Mesendoderm (in vitro differentiated cells): ENCODE data around the gene LRRC15.
A peak's percentile ranks its signal among the peaks of the same experiment; 100 is the strongest.

Source experiments
- DNase-seq: peaks from one replicate; pipeline ENCODE4 v3.0.0; 2013
- H2AK5ac ChIP-seq: 2 replicates; pipeline ENCODE4 v1.6.1; 2013; ENCODE audit warnings: low read length, inconsistent platforms
- H2BK120ac ChIP-seq: 2 replicates; pipeline ENCODE4 v1.6.1; 2013; ENCODE audit warnings: low read depth, mild to moderate bottlenecking, low read length, moderate library complexity, mixed read lengths
- H2BK15ac ChIP-seq: replicated peaks from 2 replicates; pipeline ENCODE4 v1.6.1; 2013; ENCODE audit warnings: low read depth, mild to moderate bottlenecking, moderate library complexity
- H2BK5ac ChIP-seq: 2 replicates; pipeline ENCODE4 v1.6.1; 2013; ENCODE audit warnings: low read length, inconsistent platforms
- H3K18ac ChIP-seq: 2 replicates; pipeline ENCODE4 v1.6.1; 2013; ENCODE audit warnings: mild to moderate bottlenecking, low read length, mixed read lengths
- H3K23ac ChIP-seq: one replicate; pipeline ENCODE4 v1.6.1; 2013; ENCODE audit warnings: low read length
- H3K27ac ChIP-seq: 2 replicates; pipeline ENCODE4 v1.5.1; 2013; ENCODE audit warnings: low read depth, mild to moderate bottlenecking, inconsistent platforms, low read length, moderate library complexity
- H3K27me3 ChIP-seq: 2 replicates; pipeline ENCODE4 v1.6.1; 2013; ENCODE audit warnings: low read length, control low read depth, mild to moderate bottlenecking, inconsistent platforms; ENCODE audit not compliant: insufficient read depth, poor library complexity
- H3K36me3 ChIP-seq: 2 replicates; pipeline ENCODE4 v1.6.1; 2013; ENCODE audit warnings: low read length, inconsistent platforms; ENCODE audit not compliant: control insufficient read depth, insufficient read depth
- H3K4ac ChIP-seq: one replicate; pipeline ENCODE4 v1.6.1; 2013; ENCODE audit warnings: low read depth, mild to moderate bottlenecking, low read length, moderate library complexity
- H3K4me1 ChIP-seq: 2 replicates; pipeline ENCODE4 v1.6.1; 2013; ENCODE audit warnings: low read depth, low read length, inconsistent platforms; ENCODE audit not compliant: control insufficient read depth
- H3K4me2 ChIP-seq: 2 replicates; pipeline ENCODE4 v1.6.1; 2013; ENCODE audit warnings: low read length
- H3K4me3 ChIP-seq: 2 replicates; pipeline ENCODE4 v1.5.1; 2013; ENCODE audit warnings: mild to moderate bottlenecking, low read length
- H3K56ac ChIP-seq: one replicate; pipeline ENCODE4 v1.6.1; 2013; ENCODE audit warnings: low read length
- H3K79me1 ChIP-seq: 2 replicates; pipeline ENCODE4 v1.6.1; 2013; ENCODE audit warnings: low read length, inconsistent platforms
- H3K79me2 ChIP-seq: 2 replicates; pipeline ENCODE4 v1.6.1; 2013; ENCODE audit warnings: mild to moderate bottlenecking, low read length; ENCODE audit not compliant: control insufficient read depth, insufficient read depth
- H3K9ac ChIP-seq: 2 replicates; pipeline ENCODE4 v1.6.1; 2013; ENCODE audit warnings: low read length, inconsistent platforms
- H4K5ac ChIP-seq: one replicate; pipeline ENCODE4 v1.6.1; 2013; ENCODE audit warnings: low read length
- H4K8ac ChIP-seq: one replicate; pipeline ENCODE4 v1.6.1; 2013; ENCODE audit warnings: low read depth, mild to moderate bottlenecking, control low read depth, low read length, moderate library complexity
- WGBS: extraction: QIAGEN DNeasy Blood & Tissue Kit; methylation state at CpG from one replicate; pipeline ENCODE4 v1.1.7; 2013; ENCODE audit warnings: low lambda C conversion rate, missing lambda C conversion rate; ENCODE audit not compliant: insufficient coverage; ENCODE audit errors: extremely low coverage; 5-methylcytosine and 5-hydroxymethylcytosine counted together

LRRC15 gene

DNA sequence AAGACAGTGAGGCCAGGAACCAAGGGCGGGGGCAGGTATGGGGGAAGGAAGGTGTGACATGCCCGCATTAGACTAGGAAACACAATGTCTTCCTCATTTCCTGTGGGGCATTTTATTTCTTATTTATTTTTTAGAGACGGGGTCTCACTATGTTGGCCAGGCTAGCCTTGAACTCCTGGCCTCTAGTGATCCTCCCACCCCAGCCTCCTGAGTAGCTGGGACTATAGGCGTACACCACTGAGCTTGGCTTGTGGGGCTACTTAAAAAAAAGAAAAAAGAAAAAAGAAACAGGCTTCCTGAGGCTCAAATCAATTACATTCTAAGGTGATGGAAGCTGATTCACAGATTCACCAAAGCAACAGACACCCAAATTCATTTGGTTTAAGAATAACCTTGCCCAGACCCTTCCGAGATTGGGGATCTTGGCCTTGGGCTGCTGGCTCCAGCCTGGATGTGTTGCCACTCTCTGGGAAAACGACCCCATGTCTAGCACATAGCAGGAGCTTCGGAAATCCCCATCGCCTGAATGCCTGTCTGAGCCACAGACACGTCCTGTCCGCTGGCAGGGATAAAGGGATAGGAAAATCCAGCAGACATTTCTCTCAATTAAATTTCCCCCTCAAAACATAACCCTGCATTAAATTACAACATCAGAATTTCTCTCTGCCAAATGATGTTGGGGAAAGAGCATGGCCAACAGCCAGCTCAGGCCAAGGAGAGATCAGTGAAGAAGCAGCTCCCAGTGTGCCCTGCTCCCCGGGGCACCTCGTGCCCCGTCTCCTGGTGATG lies 31.4 kb downstream of the LRRC15 start:
- Histone ChIP-seq H3K27ac (no peak overlapping the region), H3K4me2 (no peak overlapping the region), H3K4ac (no peak overlapping the region), H2BK15ac (no peak overlapping the region), H2BK120ac (no peak overlapping the region), H2BK5ac (no peak overlapping the region), H4K8ac (no peak overlapping the region), H3K56ac (peak overlapping the region; percentile 47), H4K5ac (no peak overlapping the region), H3K9ac (no peak overlapping the region), H3K18ac (peak overlapping the region; percentile 61), H3K27me3 (no peaks in the 10 kb centered on the region), H2AK5ac (no peak overlapping the region), H3K4me3 (no peak overlapping the region), H3K36me3 (no peaks in the 10 kb centered on the region), H3K79me2 (no peaks in the 10 kb centered on the region), H3K23ac (no peak overlapping the region), H3K79me1 (no peaks in the 10 kb centered on the region), H3K4me1 (peaks cover under 1% of the 10 kb centered on the region)
- DNase-seq: peak; percentile 51
- WGBS: no CpG with 5 or more reads among the region's 13 CpGs

DNA sequence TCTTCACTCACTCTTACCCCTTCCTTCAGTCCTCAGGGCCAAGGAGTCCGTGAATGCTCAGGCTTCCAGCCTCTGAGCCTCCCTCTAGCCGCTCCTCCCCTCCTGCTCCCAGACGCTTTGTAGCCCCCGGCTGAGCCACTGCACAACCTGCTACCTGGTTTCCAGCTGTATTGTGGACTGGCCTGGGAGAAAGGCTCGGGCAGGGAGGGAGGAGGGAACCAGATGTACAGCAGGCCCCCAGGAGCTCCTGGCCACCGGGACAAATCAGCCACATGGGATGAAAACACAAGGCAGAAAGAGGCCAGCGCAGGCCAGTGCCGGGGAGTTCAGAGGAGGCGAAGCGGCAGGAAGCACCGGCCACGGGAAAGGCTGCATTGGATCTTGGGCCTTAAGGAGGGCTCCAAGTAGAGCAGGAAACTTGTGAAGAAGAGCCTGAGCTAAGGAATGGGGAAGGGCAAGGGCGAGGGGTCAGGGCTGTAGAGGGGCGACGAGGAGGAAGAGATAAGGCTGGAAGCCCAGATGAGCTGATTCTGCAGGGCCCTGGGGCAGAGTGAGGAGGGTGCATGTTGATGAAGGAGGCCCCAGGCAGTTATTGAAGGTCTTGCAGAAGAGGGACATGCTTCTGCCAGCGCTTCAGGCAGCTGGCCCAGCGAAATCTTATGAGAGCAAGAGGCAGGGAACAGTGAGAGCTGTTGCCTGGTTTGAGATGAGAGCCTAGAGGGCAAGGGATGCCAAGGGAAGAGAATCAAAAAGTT lies 32.8 kb downstream of the LRRC15 start:
- no peaks in the 10 kb centered on the region for H3K36me3 ChIP-seq
- H4K5ac ChIP-seq: no peak overlapping the region
- H2AK5ac ChIP-seq: no peak overlapping the region
- no peak overlapping the region for H4K8ac ChIP-seq
- H3K79me1 ChIP-seq: no peaks in the 10 kb centered on the region
- H3K9ac ChIP-seq: no peak overlapping the region
- H3K4me2 ChIP-seq: no peak overlapping the region
- no peak overlapping the region for H3K18ac ChIP-seq
- DNase-seq: no peak
- H3K56ac ChIP-seq: peak overlapping the region; percentile 52
- no CpG with 5 or more reads among the region's 17 CpGs for WGBS
- H3K4me3 ChIP-seq: no peak overlapping the region
- no peaks in the 10 kb centered on the region for H3K79me2 ChIP-seq
- H3K4me1 ChIP-seq: peaks cover 2% of the 10 kb centered on the region
- H3K27ac ChIP-seq: no peak overlapping the region
- no peak overlapping the region for H3K23ac ChIP-seq
- H3K27me3 ChIP-seq: no peaks in the 10 kb centered on the region
- H2BK15ac ChIP-seq: no peak overlapping the region
- H3K4ac ChIP-seq: no peak overlapping the region
- H2BK5ac ChIP-seq: no peak overlapping the region
- H2BK120ac ChIP-seq: no peak overlapping the region

DNA sequence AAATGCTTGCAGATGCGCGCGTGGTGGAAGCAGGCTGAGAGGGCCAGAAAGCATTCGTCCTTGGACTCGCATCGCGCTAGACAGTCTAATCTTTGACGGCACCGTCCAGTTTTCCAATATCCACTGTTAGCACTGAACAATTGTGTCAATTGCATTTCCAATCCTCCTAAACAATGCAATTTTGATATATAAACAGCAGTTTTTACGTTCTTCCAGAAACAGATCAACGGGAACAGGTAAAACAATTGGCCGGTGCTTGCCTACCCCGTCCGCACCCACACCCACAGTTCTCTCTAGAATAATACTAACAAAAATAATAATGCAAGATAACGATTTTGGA lies 35.6 kb downstream of the LRRC15 start:
- H2BK15ac ChIP-seq: no peak overlapping the region
- H3K9ac ChIP-seq: no peak overlapping the region
- H3K27ac ChIP-seq: no peak overlapping the region
- no peaks in the 10 kb centered on the region for H3K79me1 ChIP-seq
- H2BK120ac ChIP-seq: no peak overlapping the region
- no peak overlapping the region for H2AK5ac ChIP-seq
- no peak overlapping the region for H4K8ac ChIP-seq
- no peaks in the 10 kb centered on the region for H3K36me3 ChIP-seq
- H3K4me2 ChIP-seq: no peak overlapping the region
- peaks cover 2% of the 10 kb centered on the region for H3K4me1 ChIP-seq
- WGBS: no CpG with 5 or more reads among the region's 15 CpGs
- H3K56ac ChIP-seq: no peak overlapping the region
- no peak overlapping the region for H3K23ac ChIP-seq
- H3K18ac ChIP-seq: no peak overlapping the region
- no peak for DNase-seq
- no peaks in the 10 kb centered on the region for H3K27me3 ChIP-seq
- H3K4me3 ChIP-seq: no peak overlapping the region
- H2BK5ac ChIP-seq: no peak overlapping the region
- H3K79me2 ChIP-seq: no peaks in the 10 kb centered on the region
- H3K4ac ChIP-seq: no peak overlapping the region
- no peak overlapping the region for H4K5ac ChIP-seq

DNA sequence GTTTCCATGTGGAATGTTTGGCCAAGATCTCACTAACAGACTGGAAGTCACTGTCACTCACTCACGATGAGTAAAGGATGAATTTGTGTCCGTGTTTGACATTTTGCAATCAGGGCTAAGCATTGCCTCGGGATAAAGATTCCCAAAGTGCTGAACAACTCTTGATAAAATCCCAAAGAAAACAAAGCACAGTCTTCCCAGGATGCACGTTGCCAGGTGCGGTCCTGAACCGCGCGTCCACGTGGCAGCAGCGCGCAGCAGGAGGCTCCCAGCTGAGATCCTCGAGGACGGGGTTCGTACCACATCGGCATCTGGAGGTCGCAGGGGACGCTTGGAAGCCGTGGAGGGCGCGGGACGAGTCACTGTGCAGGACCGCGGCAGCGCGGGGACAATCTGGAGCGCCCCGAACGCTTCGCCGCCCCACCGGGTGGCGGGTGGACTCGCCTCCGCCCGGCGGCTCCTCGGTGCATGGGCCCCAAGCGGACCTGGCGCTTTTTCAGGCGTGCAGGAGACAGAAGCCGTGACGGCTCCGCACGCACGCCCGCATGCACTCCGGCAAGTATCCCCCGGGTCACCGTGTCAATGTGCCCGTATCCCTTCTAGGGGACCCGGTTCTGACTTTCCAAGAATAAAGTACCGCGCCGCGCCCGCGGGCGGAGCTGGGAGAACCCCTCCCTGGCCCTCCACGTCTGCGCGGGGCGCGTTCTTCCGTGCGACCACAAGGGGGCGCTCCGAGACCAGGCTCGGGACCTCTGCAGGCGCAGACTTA lies 36.1 kb downstream of the LRRC15 start:
- H2BK5ac ChIP-seq: no peak overlapping the region
- peak; percentile 89 for DNase-seq
- WGBS: no CpG with 5 or more reads among the region's 69 CpGs

DNA sequence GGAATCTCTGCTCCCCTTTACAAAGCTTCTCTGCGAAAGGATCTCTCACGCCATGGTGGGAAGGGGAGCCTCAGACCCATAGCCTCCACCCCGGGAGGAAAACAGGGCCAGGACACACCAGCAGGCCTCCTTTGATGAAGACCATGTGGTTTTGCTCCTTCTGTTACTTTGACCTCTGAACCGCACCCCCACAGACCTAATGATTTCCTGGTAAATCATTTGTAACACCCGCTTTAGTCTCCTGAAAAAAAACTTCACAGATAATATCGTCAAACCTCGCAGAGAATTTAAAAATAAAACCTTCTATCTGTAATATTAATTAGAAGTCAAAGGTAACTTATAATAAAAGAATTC lies 36.7 kb downstream of the LRRC15 start:
- Histone ChIP-seq H3K56ac (no peak overlapping the region), H4K8ac (no peak overlapping the region), H2BK15ac (no peak overlapping the region), H3K36me3 (no peaks in the 10 kb centered on the region), H3K23ac (no peak overlapping the region), H3K4ac (no peak overlapping the region), H2BK5ac (no peak overlapping the region), H3K79me2 (no peaks in the 10 kb centered on the region), H3K27me3 (no peaks in the 10 kb centered on the region), H2AK5ac (no peak overlapping the region), H2BK120ac (no peak overlapping the region), H3K9ac (no peak overlapping the region), H3K4me1 (peaks cover 2% of the 10 kb centered on the region), H3K4me3 (no peak overlapping the region), H3K18ac (no peak overlapping the region), H4K5ac (no peak overlapping the region), H3K4me2 (peak overlapping the region; percentile 93), H3K27ac (no peak overlapping the region), H3K79me1 (no peaks in the 10 kb centered on the region)
- WGBS: no CpG with 5 or more reads among the region's 7 CpGs
- DNase-seq: no peak

More for the DNA sequence above, 36.1 kb downstream of the LRRC15 start:
- Histone ChIP-seq H3K23ac (peak overlapping the region; percentile 83), H3K4me3 (peak overlapping the region; percentile 42), H3K56ac (peak overlapping the region; percentile 89), H3K18ac (no peak overlapping the region), H3K27me3 (no peaks in the 10 kb centered on the region), H3K27ac (no peak overlapping the region), H2BK120ac (no peak overlapping the region), H3K79me2 (no peaks in the 10 kb centered on the region), H4K5ac (no peak overlapping the region), H4K8ac (no peak overlapping the region), H3K4me2 (peak overlapping the region; percentile 93), H3K4me1 (peaks cover 2% of the 10 kb centered on the region), H3K36me3 (no peaks in the 10 kb centered on the region), H3K4ac (no peak overlapping the region), H3K79me1 (no peaks in the 10 kb centered on the region), H2BK15ac (no peak overlapping the region), H3K9ac (peak overlapping the region; percentile 71), H2AK5ac (no peak overlapping the region)
